ENCODE results near the gene MAP6.

The MAP6 gene

GRCh38 chr11:75571625-75572024, 97.2 kb downstream of the MAP6 start:
- H3K9me3 ChIP-seq (ENCODE audit: low read length), result no peaks in the 10 kb centered on the region
- no peaks in the 10 kb centered on the region for H3K9me2 ChIP-seq (ENCODE audit: low read depth, low read length)
- no peaks in the 10 kb centered on the region for H3K36me3 ChIP-seq (ENCODE audit: insufficient read depth, low read length)
- no peak overlapping the region for H3K4me3 ChIP-seq (ENCODE audit: low read depth, low read length, poor library complexity, severe bottlenecking)
- no peaks in the 10 kb centered on the region for H3F3A ChIP-seq (ENCODE audit: insufficient read depth, low read length)
- H3K79me2 ChIP-seq (ENCODE audit: insufficient read depth, low read length), result no peaks in the 10 kb centered on the region
- no peaks in the 10 kb centered on the region for H3K27me3 ChIP-seq (ENCODE audit: insufficient read depth, low read length)
- no peak overlapping the region for H3K4me2 ChIP-seq (ENCODE audit: low read length)
- H3K27ac ChIP-seq (ENCODE audit: low read depth, low read length, poor library complexity, severe bottlenecking), result no peak overlapping the region
- TF ChIP-seq EZH2 (IDR thresholded peaks at IDR 0.05; ENCODE audit: borderline replicate concordance, low read length) (no peak), CTCF (IDR thresholded peaks at IDR 0.05; ENCODE audit: low read length) (no peak)
- no peak overlapping the region for H2AFZ ChIP-seq (ENCODE audit: low read length)
- no peaks in the 10 kb centered on the region for H3K4me1 ChIP-seq (ENCODE audit: insufficient read depth, low read length, severe bottlenecking)
- no peaks in the 10 kb centered on the region for H4K20me1 ChIP-seq (ENCODE audit: insufficient read depth, low read length)
- no peak overlapping the region for H3K9ac ChIP-seq (ENCODE audit: low read length)

- no peaks in the 10 kb centered on the region for H3K79me2 ChIP-seq (ENCODE audit: insufficient read depth, low read length)
- no peaks in the 10 kb centered on the region for H3F3A ChIP-seq (ENCODE audit: insufficient read depth, low read length)
- H4K20me1 ChIP-seq (ENCODE audit: insufficient read depth, low read length), result no peaks in the 10 kb centered on the region
- no peaks in the 10 kb centered on the region for H3K9me3 ChIP-seq (ENCODE audit: low read length)
- H3K36me3 ChIP-seq (ENCODE audit: insufficient read depth, low read length), result no peaks in the 10 kb centered on the region
- no peak overlapping the region for H2AFZ ChIP-seq (ENCODE audit: low read length)
- no peaks in the 10 kb centered on the region for H3K27me3 ChIP-seq (ENCODE audit: insufficient read depth, low read length)
- H3K4me2 ChIP-seq (ENCODE audit: low read length), result no peak overlapping the region
- no peaks in the 10 kb centered on the region for H3K4me1 ChIP-seq (ENCODE audit: insufficient read depth, low read length, severe bottlenecking)
- no peak overlapping the region for H3K9ac ChIP-seq (ENCODE audit: low read length)
- no peaks in the 10 kb centered on the region for H3K9me2 ChIP-seq (ENCODE audit: low read depth, low read length)
- TF ChIP-seq CTCF (IDR thresholded peaks at IDR 0.05; ENCODE audit: low read length), result no peak
- no peak for TF ChIP-seq EZH2 (IDR thresholded peaks at IDR 0.05; ENCODE audit: borderline replicate concordance, low read length)
- H3K27ac ChIP-seq (ENCODE audit: low read depth, low read length, poor library complexity, severe bottlenecking), result no peak overlapping the region
- H3K4me3 ChIP-seq (ENCODE audit: low read depth, low read length, poor library complexity, severe bottlenecking), result no peak overlapping the region
Observed at GRCh38 chr11:75570559-75571139, 98.2 kb downstream of the MAP6 start.

- Histone ChIP-seq H3K4me2 (ENCODE audit: low read length) (no peak overlapping the region), H3K36me3 (ENCODE audit: insufficient read depth, low read length) (no peaks in the 10 kb centered on the region), H4K20me1 (ENCODE audit: insufficient read depth, low read length) (no peaks in the 10 kb centered on the region), H3K9me2 (ENCODE audit: low read depth, low read length) (no peaks in the 10 kb centered on the region), H3K9me3 (ENCODE audit: low read length) (no peaks in the 10 kb centered on the region), H3K27ac (ENCODE audit: low read depth, low read length, poor library complexity, severe bottlenecking) (no peak overlapping the region), H2AFZ (ENCODE audit: low read length) (no peak overlapping the region), H3K79me2 (ENCODE audit: insufficient read depth, low read length) (no peaks in the 10 kb centered on the region), H3K27me3 (ENCODE audit: insufficient read depth, low read length) (no peaks in the 10 kb centered on the region), H3K4me3 (ENCODE audit: low read depth, low read length, poor library complexity, severe bottlenecking) (no peak overlapping the region), H3F3A (ENCODE audit: insufficient read depth, low read length) (no peaks in the 10 kb centered on the region), H3K4me1 (ENCODE audit: insufficient read depth, low read length, severe bottlenecking) (no peaks in the 10 kb centered on the region), H3K9ac (ENCODE audit: low read length) (no peak overlapping the region)
- TF ChIP-seq EZH2 (IDR thresholded peaks at IDR 0.05; ENCODE audit: borderline replicate concordance, low read length) (no peak), CTCF (IDR thresholded peaks at IDR 0.05; ENCODE audit: low read length) (no peak)
Observed at GRCh38 chr11:75568616-75569219, 100.1 kb downstream of the MAP6 start.

Data from OCI-LY1 (cell line).